HG03060 (cell line): ENCODE measurements around the gene PTPRM.

Experiments used
- ATAC-seq: cut with Tn5 transposase; IDR thresholded peaks from one replicate; pipeline ENCODE4 v1.9.1; 2021; ENCODE audit warnings: low read depth, moderate number of reproducible peaks; ENCODE audit not compliant: unreplicated experiment

The PTPRM gene

DNA sequence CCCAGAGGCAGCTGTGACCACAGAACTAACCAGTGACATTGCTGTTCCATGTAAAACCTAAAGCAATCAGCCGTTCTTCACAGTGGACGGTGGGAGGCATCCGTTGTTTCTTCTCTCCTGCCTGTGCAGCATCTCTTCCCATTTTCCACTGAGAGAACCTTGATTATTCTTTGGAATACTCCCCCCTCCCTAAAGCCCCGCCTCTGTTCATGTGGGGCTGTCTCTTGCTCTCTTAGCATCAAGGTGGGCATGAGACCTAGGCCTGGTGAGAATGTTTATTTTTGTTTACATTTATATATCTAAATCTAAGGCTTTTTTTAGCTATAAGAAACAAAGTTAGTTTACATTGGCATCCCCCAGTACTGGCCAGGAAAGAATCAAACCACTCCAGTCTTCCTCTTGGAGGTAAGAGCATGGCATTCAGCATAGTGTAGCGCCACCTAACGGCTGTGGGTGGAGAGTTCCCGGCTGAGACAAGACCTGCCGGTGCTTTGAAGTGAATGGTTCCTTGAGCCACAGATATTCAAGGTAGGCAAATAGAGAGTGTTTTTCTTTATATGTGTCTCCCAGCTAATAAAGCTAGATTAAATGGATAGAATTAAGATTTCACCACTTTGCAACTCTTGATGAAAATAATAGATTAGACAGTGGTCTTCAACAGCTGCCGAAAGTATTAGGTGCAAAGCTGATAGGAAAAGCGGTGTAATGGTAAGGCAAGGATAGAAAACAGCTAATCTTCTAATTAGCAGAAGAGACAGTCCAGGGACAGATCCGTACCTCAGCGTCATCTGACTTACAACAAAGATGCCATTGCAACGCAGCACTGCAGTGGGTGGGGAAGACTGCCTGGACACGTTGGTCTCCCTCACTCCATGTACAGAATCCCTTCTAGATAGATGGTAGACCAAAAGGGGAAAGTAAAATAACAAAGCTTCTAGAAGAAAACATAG lies 822.5 kb downstream of the PTPRM start:
- ATAC-seq, result no peak

DNA sequence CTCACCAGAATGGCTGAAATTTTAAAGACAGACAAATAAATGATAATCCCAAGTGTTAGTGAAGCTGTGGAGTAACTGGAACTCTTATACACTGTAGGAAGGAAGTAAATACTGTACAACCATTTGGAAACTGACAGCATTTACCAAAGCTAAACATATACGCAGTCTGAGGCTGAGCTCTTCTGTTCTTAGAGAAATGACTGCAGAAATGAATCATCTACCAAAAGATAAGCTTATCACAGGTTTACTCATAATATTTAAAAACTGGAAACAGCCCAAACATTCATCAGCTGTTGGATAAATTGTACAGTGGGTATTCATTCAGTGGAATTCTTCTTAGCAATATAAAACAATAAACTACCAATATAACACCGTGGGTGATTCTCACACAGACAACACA lies 824.0 kb downstream of the PTPRM start:
- ATAC-seq, result no peak

DNA sequence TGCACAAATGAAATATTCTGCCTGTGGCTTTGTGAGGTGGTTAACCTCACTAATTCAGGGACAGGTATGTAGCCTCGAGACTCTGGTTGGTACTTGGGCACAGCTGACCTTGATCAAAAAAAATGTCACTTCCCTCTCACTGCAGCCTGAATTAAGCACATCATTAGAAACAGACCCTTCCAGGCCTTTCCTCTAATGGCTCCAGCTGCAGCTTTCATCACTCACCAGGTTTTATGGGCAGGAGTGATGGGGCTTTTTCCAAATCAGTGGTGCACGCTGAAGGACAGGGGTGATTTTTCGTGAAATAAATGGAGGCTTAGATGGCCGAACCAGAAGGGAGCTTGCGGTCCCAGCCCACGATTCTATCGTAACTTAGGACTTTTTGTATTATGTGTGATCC lies 829.1 kb downstream of the PTPRM start:
- ATAC-seq, result no peak

DNA sequence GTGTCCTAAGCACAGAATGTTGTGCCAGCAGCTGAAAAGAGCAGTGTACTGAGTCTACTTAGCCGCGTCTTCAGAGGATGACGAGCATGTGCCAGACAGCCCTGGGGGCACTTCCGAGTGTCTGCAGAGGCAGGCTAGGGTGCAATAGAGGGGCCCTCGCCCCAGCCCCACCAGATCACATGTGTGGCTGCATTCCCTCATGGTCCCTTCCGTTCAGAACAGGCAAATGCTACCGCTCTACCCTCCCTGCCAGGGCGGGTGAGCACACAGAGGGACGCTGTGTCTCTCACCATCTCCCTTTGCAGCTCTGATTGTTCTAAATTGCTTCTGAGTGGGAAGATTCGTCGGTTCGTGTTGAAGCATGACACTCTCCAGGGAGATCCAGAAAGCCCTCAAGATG lies 829.9 kb downstream of the PTPRM start:
- no peak for ATAC-seq

GRCh38 chr18:8399138-8399537 lies 832.0 kb downstream of the PTPRM start:
- no peak for ATAC-seq

- no peak for ATAC-seq
Observed at GRCh38 chr18:8400193-8400752, 833.2 kb downstream of the PTPRM start.

DNA sequence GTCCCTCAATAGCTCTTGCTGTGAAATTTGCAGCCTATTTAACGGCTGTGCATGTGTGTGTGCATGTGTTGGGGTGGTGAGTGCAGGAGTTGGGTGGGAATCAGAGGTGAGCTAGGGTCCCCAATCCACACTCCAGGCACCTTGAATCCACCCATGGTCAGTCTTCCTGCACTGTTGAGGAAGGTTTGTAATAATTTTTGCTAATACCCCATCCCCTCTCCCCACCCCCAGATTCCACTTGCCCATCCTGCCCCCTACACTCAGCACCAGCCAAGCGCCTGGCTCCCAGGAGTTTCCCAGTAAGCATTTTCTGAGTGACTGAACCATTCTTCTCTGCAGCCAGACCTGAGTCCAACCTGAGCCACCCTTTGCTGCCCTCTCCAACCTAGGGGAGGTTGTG lies 833.7 kb downstream of the PTPRM start:
- no peak for ATAC-seq

GRCh38 chr18:8401606-8402005 lies 834.5 kb downstream of the PTPRM start:
- no peak for ATAC-seq

DNA sequence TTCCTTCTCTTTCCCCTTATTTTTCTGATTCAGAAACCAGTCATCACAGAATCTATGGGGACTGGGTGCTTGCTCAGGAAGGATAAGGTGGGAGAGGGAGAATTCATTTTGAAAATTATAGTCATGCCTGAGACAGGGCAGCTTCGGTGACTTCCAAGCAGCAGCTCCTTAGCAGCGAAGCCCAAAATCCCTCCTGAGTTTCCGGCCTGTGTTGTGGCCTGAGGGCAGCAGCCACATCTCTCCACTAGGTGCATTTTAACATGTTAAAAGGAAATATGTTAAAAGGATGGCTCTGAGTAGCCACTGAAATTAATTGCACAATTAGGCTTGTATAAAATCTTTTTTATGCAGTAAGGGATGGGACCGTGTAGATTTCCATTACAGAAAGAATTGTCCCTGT lies 835.1 kb downstream of the PTPRM start:
- ATAC-seq, result no peak

DNA sequence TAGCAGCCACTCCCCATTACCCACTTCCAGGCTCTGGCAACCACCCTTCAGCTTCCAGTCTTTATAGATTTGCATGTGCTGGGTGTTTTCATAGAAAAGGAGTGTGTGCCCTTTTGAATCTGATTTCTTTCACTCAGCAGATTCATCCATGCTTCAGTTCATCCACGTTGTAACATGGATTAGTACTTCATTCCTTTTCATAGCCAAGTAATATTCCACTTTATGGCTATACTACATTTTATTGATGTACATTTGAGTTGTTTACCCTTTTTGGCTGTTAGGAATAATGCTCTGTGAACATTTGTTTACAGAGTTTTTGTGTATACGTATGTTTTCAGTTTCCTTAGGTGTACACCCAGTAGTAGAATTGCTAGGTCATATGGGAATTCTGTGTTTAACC lies 836.6 kb downstream of the PTPRM start:
- ATAC-seq, result no peak

DNA sequence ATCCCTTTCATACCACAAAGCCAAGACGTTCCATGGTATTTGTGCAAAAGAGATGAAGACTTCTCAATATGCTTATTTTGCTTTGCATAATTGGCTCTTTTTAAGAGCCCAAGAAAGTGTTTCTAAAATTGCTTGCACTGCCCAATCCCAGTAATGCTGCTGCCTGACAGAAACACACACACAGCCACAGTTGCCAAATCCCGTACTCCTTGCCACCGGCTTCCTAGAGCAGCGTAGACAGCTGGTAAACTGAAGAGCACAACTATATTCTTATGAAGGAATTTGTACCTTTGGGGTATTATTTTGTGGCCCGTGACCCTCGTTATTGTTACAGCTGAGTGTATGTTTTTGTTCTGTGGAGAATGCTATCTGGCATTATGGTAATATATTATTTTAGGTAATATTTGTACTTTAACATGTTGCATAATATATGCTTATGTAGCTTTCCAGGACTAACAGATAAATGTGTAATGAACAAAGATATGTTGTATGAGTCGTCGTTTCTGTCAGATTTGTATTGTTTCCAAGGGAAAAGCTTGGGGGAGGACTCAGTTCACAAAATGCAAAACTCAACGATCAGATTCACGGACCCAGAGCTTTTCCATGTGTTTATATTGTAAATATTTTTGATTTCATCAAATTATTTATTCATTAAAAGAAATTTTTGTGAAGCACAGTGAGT lies 839.2 kb downstream of the PTPRM start:
- no peak for ATAC-seq

GRCh38 chr18:8406868-8407250 lies 839.7 kb downstream of the PTPRM start:
- no peak for ATAC-seq

DNA sequence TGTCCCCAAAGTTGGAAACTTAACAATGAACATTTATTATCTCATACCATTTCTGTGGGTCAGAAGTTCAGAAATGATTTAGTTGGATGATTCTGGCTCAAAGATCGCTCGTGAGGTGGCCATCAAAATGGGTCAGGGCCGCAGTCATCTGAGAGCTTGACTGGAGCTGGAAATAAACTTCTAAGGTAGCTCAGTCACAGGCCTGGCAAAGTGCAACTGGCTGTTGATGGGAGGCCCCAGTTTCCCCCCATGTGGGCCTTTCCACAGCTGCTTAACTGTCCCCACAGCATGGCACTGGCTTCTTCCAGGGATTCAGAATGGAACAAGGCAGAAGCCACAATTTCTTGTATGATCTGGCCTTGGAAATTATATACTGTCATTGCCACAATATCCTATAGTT lies 842.0 kb downstream of the PTPRM start:
- ATAC-seq, result no peak

DNA sequence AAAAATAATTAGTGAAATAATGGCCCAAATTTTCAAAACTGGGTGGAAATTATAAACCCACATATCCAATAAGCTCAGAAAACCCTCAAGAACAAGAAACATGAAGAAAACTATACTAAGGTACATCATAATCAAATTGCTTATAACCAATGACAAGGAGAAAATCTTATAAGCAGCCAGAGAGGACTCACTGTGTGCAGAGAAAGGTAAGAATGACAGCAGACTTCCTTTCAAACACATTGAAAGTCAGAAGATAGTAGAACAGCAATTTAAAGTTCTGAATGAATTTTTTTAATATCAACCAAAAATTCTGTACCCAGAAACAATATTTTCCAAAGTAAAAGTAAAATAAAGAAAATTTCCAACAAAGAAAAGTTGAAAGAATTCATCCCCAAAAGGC lies 844.4 kb downstream of the PTPRM start:
- no peak for ATAC-seq

DNA sequence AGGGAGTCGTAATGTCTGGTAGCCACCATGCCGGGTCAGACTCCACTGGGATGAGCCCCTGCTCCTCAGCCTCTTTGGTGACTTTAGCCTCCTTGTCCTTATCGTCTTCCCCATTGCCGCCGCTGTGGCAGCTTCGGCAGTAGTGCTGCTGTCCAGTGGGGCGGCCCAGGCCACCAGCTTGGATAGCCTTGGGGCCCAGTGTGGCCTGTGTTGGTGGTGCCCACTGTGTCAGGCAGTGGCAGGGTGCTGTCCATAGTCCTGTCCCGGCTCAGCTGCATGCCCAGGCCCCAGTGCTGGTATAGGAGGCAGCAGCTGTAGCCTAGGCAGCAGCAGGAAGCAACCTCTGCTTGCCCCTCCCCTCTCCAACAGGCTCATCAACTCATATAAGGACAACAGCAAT lies 845.0 kb downstream of the PTPRM start:
- ATAC-seq, result no peak

- ATAC-seq, result no peak
Observed at GRCh38 chr18:8413189-8413588, 846.1 kb downstream of the PTPRM start.

- no peak for ATAC-seq
Observed at GRCh38 chr18:8413751-8414150, 846.6 kb downstream of the PTPRM start.

DNA sequence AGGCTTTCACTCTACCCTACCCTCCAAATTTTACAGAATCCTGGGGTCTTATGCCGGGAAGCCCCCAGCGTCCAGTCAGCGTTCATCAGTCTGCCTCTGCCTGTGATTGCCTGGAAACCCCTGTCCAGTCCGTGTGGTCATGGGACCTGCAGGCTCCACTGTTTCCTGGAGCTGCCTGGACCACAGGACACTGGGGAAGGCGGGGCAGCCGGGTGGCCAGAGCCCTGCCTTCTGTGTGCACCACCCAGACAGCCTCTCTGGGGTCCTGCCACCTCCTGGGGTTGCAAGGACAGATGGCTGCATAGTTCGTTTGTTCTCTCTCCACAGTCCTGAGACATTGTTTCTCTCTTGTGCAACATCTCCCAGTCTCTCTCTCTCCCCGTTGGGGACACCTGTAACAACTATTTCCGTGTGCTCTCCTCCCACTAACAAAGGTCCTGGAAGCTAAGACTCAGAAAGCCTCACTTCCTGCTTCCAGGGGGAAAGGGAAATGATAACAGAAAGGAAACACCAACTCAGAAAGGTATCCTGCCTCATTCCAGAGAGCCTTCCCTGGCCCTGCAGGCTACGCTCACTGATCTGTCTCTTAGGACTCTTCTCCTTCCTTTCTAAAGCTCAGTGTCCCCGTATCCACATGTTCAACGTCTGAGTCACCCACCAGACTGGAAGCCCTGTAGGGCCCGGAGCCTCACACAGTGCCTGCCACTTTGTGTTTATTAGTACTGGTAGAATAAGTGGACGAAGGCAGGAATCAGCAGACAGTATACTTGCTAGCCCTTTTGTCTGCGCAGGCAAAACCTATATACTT lies 849.3 kb downstream of the PTPRM start:
- ATAC-seq, result no peak

DNA sequence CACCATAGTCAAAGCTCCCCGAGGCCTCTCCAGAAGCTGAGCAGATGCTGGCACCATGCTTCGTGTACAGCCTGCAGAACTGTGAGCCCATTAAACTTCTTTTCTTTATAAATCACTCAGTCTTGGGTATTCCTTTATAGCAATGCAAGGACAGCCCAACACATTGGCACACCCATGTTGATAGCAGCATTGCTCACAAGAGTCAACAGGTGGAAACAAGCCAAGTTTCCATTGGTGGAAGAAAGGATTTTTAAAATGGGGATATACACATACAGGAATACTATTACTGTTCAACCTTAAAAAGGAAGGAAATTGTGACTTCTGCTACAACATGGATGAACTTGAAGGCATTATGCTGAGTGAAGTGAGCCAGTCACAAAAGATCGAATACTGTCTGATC lies 855.3 kb downstream of the PTPRM start:
- ATAC-seq, result no peak

GRCh38 chr18:8423051-8423557 lies 856.0 kb downstream of the PTPRM start:
- no peak for ATAC-seq

- no peak for ATAC-seq
Observed at GRCh38 chr18:8424481-8424880, 857.4 kb downstream of the PTPRM start.
